Liver (tissue), 9 donors: Measurements from ENCODE around the gene ANKRD13B. TPM values are rescaled to one million over a fixed set of nuclear protein-coding genes. Genes with fewer than 3 reads are reported as not detected.

Source experiments
- DNase-seq: peaks from one replicate; pipeline ENCODE4 v3.0.0-alpha.2; 2017; ENCODE audit warnings: low spot score
- H3K27ac ChIP-seq, 2 donors: one replicate each; pipeline ENCODE4 v1.7.0; 2013; ENCODE audit warnings: inconsistent platforms in 2 of 2, low read length in 2 of 2, control low read depth in 1 of 2, low read depth in 1 of 2, mild to moderate bottlenecking in 1 of 2
- H3K27me3 ChIP-seq, 4 donors: one replicate each; pipeline versions ENCODE4 v1.6.1 to v1.7.0; 2013; ENCODE audit warnings: low read length in 3 of 4, inconsistent platforms in 1 of 4, mild to moderate bottlenecking in 1 of 4, moderate library complexity in 1 of 4; ENCODE audit not compliant: control insufficient read depth in 4 of 4, insufficient read depth in 4 of 4
- H3K36me3 ChIP-seq, 4 donors: one replicate each; pipeline versions ENCODE4 v1.6.1 to v1.7.0; 2013; ENCODE audit warnings: low read length in 3 of 4, mild to moderate bottlenecking in 3 of 4, low read depth in 1 of 4, moderate library complexity in 1 of 4; ENCODE audit not compliant: control insufficient read depth in 4 of 4, insufficient read depth in 3 of 4
- H3K4me1 ChIP-seq, 4 donors: one replicate each; pipeline versions ENCODE4 v1.6.1 to v1.7.0; 2013; ENCODE audit warnings: low read length in 3 of 4, mild to moderate bottlenecking in 3 of 4, moderate library complexity in 1 of 4; ENCODE audit not compliant: control insufficient read depth in 4 of 4, insufficient read depth in 4 of 4
- H3K4me3 ChIP-seq, 3 donors: one replicate each; pipeline versions ENCODE4 v1.6.1 to v1.7.0; 2013; ENCODE audit warnings: low read length in 3 of 3, control low read depth in 1 of 3, low read depth in 1 of 3, mild to moderate bottlenecking in 1 of 3
- H3K9ac ChIP-seq, 2 donors: one replicate each; pipeline ENCODE4 v1.7.0; 2013; ENCODE audit warnings: low read length in 2 of 2, mild to moderate bottlenecking in 2 of 2, moderate library complexity in 2 of 2, control low read depth in 1 of 2, low read depth in 1 of 2
- H3K9me3 ChIP-seq, 4 donors: one replicate each; pipeline versions ENCODE4 v1.6.1 to v1.7.0; 2013; ENCODE audit warnings: low read length in 3 of 4; ENCODE audit not compliant: control insufficient read depth in 4 of 4
- EGR1 ChIP-seq, 2 donors: IDR thresholded peaks; 2 replicates each; pipeline ENCODE4 v1.6.1; 2016 to 2018; ENCODE audit warnings: antibody characterized with exemption in 2 of 2, low read depth in 2 of 2
- FOXA1 ChIP-seq: IDR thresholded peaks from 2 replicates; pipeline ENCODE4 v1.6.1; 2016; ENCODE audit warnings: antibody characterized with exemption
- FOXA2 ChIP-seq: IDR thresholded peaks from 2 replicates; pipeline ENCODE4 v1.6.1; 2016; ENCODE audit warnings: antibody characterized with exemption
- HNF4A ChIP-seq, 2 donors: conservative IDR thresholded peaks; 2 replicates each; pipeline ENCODE4 v1.6.1; 2016; ENCODE audit warnings: antibody characterized with exemption in 2 of 2, mild to moderate bottlenecking in 2 of 2
- JUND ChIP-seq, 2 donors: IDR thresholded peaks; 2 replicates each; pipeline ENCODE4 v1.6.1; 2016; ENCODE audit warnings: antibody characterized with exemption in 2 of 2
- RAD21 ChIP-seq, 2 donors: IDR thresholded peaks; 2 replicates each; pipeline ENCODE4 v1.6.1; 2016; ENCODE audit warnings: antibody characterized with exemption in 2 of 2, mild to moderate bottlenecking in 2 of 2
- RXRA ChIP-seq, 2 donors: IDR thresholded peaks; 2 replicates each; pipeline ENCODE4 v1.6.1; 2017 to 2018; ENCODE audit warnings: antibody characterized with exemption in 2 of 2, mild to moderate bottlenecking in 1 of 2
- SP1 ChIP-seq: IDR thresholded peaks from 2 replicates; pipeline ENCODE4 v1.6.1; 2018; ENCODE audit warnings: antibody characterized with exemption, mild to moderate bottlenecking
- TAF1 ChIP-seq: conservative IDR thresholded peaks from 2 replicates; pipeline ENCODE4 v1.6.1; 2016; ENCODE audit warnings: antibody characterized with exemption, mild to moderate bottlenecking
- YY1 ChIP-seq: IDR thresholded peaks from 2 replicates; pipeline ENCODE4 v1.6.1; 2016; ENCODE audit warnings: antibody characterized with exemption, mild to moderate bottlenecking
- WGBS: extraction: QIAGEN DNeasy Blood & Tissue Kit; methylation state at CpG from one replicate; pipeline ENCODE4 v1.1.7; 2013; 5-methylcytosine and 5-hydroxymethylcytosine counted together
- polyA plus RNA-seq, 2 donors: library from polyadenylated mRNA; stranded (reverse) in 1 of 2; unstranded in 1 of 2; fragments of 200-250 nt in 1 of 2; fragments of >200 nt in 1 of 2; fragmentation: Nextera tagmentation in 1 of 2; extraction: Ambion mirVana in 1 of 2; gene quantifications; one replicate each; pipeline versions ENCODE4 v1.2.1 to v1.2.3, GENCODE V29; 2013 to 2015
- total RNA-seq, 2 donors: library from RNA; depleted of rRNA; stranded (reverse); fragments of >200 nt; gene quantifications; one replicate each; pipeline ENCODE4 v1.2.3, GENCODE V29; 2014
- TF ChIP-seq, protein P1 (sequence below): IDR thresholded peaks from 2 replicates; pipeline ENCODE4 v1.6.1; 2016; ENCODE audit warnings: antibody characterized with exemption
- TF ChIP-seq, protein P2 (sequence below): IDR thresholded peaks from 2 replicates; pipeline ENCODE4 v1.6.1; 2016; ENCODE audit warnings: antibody characterized with exemption
- TF ChIP-seq, protein P3 (sequence below): fragments of 150-350 bp; IDR thresholded peaks from 2 replicates; pipeline ENCODE4 v1.5.1; 2017; ENCODE audit warnings: improper control_type of control experiment, low read depth, low read length; ENCODE audit not compliant: missing input control
- TF ChIP-seq, protein P4 (sequence below): IDR thresholded peaks from 2 replicates; pipeline ENCODE4 v1.6.1; 2016; ENCODE audit warnings: antibody characterized with exemption, mild to moderate bottlenecking
- donor health status: healthy.
- donor health status: healthy.
- donor health status: healthy.
- donor health status: healthy.
- donor health status: healthy.

The ANKRD13B gene
- total and polyA plus RNA-seq, 4 donors: 0.06 to 1.6 (median 0.51) TPM

DNA sequence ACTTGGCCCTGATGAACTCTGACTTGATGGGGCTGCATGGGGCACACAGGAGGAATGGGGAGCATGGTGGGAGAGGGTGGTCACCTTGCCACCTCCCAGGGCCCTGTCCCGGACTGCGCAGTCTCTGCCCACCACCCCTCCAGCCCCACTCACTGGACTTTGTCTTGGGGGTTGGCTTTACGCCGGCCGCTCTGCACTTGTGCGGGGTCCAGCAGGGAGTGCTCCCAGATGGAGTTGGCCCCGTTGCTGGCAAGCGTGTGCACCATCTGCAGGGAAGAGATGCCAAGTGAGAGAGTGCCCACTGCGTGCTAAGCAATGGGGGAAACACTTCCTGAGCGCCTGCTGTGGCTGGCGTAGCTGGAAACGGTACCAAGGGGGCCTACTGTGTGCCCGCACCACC is 10.2 kb upstream of the ANKRD13B start:
- no peak for DNase-seq
- TF ChIP-seq, protein P1, sequence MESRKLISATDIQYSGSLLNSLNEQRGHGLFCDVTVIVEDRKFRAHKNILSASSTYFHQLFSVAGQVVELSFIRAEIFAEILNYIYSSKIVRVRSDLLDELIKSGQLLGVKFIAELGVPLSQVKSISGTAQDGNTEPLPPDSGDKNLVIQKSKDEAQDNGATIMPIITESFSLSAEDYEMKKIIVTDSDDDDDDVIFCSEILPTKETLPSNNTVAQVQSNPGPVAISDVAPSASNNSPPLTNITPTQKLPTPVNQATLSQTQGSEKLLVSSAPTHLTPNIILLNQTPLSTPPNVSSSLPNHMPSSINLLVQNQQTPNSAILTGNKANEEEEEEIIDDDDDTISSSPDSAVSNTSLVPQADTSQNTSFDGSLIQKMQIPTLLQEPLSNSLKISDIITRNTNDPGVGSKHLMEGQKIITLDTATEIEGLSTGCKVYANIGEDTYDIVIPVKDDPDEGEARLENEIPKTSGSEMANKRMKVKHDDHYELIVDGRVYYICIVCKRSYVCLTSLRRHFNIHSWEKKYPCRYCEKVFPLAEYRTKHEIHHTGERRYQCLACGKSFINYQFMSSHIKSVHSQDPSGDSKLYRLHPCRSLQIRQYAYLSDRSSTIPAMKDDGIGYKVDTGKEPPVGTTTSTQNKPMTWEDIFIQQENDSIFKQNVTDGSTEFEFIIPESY: no peak
- TF ChIP-seq, protein P2, sequence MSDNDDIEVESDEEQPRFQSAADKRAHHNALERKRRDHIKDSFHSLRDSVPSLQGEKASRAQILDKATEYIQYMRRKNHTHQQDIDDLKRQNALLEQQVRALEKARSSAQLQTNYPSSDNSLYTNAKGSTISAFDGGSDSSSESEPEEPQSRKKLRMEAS: no peak
- H3K9me3 ChIP-seq: no peaks in the 10 kb centered on the region
- H3K27me3 ChIP-seq: no peaks in the 10 kb centered on the region
- WGBS: 93% methylated on average over 13 of the region's 13 CpGs
- peaks cover 0 to 7% (median 4%) of the 10 kb centered on the region in 4 donors for H3K4me1 ChIP-seq
- H3K27ac ChIP-seq: no peak overlapping the region
- no peak overlapping the region for H3K4me3 ChIP-seq
- no peak overlapping the region for H3K9ac ChIP-seq
- peaks cover 0 to 9% (median 3%) of the 10 kb centered on the region in 4 donors for H3K36me3 ChIP-seq

DNA sequence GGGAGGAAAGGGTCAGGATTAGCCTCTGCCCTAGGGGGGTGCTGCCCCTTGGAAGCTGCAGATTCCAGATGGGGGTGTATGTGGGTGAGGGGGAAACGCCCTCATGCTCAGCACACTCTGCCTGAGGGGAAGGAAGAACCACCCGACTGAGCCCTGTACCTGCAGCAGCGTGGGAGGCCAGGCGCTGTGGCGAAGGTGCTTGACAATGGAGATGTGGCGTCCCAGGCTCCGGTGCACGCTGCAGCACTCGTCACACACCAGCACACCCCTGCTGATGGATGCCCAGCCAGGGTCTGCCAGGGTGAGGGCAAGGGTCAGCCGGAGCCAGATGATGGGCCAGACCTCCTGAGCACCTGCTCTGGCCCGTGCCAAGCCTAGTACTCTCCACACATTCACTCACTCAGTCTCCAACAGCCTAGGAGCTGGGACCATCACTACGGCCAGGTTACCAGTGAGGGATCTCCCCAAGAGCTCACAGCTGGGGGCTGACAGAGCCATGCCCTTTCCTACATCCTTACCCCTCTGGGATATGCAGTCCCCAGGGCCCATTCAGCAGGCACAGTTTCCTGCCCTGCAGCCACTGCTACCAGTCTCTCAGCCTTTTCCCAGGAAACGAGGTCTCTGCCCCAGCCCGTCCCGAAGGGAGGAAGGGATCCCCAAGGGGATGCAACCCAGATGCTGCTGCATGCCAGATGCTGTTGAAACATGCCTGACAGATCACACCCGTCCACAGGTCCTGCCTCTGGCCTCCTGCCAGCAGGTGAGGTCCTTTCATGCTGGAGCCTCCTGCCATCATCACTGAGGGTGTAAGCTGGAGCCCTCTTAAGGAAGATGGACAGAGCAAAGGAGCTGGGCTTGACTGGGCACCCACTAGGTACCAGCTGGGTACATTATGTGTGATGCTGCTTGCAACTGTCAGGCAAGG is 9.3 kb upstream of the ANKRD13B start:
- no peak for DNase-seq
- Histone ChIP-seq H3K4me3 (no peak overlapping the region), H3K36me3 (peaks cover 0 to 5% (median 1%) of the 10 kb centered on the region in 4 donors), H3K4me1 (peaks cover 0 to 15% (median 11%) of the 10 kb centered on the region in 4 donors), H3K27ac (no peak overlapping the region), H3K9ac (no peak overlapping the region), H3K27me3 (no peaks in the 10 kb centered on the region), H3K9me3 (no peaks in the 10 kb centered on the region)
- TF ChIP-seq FOXA2: no peak
- no peak for TF ChIP-seq RXRA (IDR thresholded peaks at IDR 0.05)
- no peak for TF ChIP-seq YY1
- TF ChIP-seq, protein P2: no peak
- TF ChIP-seq, protein P3, sequence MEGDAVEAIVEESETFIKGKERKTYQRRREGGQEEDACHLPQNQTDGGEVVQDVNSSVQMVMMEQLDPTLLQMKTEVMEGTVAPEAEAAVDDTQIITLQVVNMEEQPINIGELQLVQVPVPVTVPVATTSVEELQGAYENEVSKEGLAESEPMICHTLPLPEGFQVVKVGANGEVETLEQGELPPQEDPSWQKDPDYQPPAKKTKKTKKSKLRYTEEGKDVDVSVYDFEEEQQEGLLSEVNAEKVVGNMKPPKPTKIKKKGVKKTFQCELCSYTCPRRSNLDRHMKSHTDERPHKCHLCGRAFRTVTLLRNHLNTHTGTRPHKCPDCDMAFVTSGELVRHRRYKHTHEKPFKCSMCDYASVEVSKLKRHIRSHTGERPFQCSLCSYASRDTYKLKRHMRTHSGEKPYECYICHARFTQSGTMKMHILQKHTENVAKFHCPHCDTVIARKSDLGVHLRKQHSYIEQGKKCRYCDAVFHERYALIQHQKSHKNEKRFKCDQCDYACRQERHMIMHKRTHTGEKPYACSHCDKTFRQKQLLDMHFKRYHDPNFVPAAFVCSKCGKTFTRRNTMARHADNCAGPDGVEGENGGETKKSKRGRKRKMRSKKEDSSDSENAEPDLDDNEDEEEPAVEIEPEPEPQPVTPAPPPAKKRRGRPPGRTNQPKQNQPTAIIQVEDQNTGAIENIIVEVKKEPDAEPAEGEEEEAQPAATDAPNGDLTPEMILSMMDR: no peak
- no peak for TF ChIP-seq RAD21 (IDR thresholded peaks at IDR 0.05)
- TF ChIP-seq, protein P1: no peak
- TF ChIP-seq, protein P4, sequence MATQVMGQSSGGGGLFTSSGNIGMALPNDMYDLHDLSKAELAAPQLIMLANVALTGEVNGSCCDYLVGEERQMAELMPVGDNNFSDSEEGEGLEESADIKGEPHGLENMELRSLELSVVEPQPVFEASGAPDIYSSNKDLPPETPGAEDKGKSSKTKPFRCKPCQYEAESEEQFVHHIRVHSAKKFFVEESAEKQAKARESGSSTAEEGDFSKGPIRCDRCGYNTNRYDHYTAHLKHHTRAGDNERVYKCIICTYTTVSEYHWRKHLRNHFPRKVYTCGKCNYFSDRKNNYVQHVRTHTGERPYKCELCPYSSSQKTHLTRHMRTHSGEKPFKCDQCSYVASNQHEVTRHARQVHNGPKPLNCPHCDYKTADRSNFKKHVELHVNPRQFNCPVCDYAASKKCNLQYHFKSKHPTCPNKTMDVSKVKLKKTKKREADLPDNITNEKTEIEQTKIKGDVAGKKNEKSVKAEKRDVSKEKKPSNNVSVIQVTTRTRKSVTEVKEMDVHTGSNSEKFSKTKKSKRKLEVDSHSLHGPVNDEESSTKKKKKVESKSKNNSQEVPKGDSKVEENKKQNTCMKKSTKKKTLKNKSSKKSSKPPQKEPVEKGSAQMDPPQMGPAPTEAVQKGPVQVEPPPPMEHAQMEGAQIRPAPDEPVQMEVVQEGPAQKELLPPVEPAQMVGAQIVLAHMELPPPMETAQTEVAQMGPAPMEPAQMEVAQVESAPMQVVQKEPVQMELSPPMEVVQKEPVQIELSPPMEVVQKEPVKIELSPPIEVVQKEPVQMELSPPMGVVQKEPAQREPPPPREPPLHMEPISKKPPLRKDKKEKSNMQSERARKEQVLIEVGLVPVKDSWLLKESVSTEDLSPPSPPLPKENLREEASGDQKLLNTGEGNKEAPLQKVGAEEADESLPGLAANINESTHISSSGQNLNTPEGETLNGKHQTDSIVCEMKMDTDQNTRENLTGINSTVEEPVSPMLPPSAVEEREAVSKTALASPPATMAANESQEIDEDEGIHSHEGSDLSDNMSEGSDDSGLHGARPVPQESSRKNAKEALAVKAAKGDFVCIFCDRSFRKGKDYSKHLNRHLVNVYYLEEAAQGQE: no peak
- TF ChIP-seq HNF4A (conservative IDR thresholded peaks at IDR 0.05): no peak
- TF ChIP-seq JUND (IDR thresholded peaks at IDR 0.05): no peak
- TF ChIP-seq SP1: no peak
- TF ChIP-seq TAF1: no peak
- no peak for TF ChIP-seq FOXA1
- no peak for TF ChIP-seq EGR1 (IDR thresholded peaks at IDR 0.05; ENCODE audit: low read depth in 2 of 2)
- 94% methylated on average over 16 of the region's 16 CpGs for WGBS
